Left cardiac atrium (tissue), 4 donors: ENCODE results near the gene PM20D1. TPM values are rescaled to one million over a fixed set of nuclear protein-coding genes. Genes with fewer than 3 reads are reported as not detected.
"Not testable (repeated sequence)": the region's sequence is repeated elsewhere in the genome, so short reads cannot be mapped to it uniquely, and the experiment has no call there.

ENCODE experiments used
- ATAC-seq, 2 donors: fragments of 200-7000 bp; cut with Tn5 transposase; one replicate each; pipeline ENCODE4 v1.9.1; 2020; ENCODE audit warnings: mild to moderate bottlenecking in 2 of 2, moderate library complexity in 2 of 2
- DNase-seq: peaks from one replicate; pipeline ENCODE4 v3.0.0-alpha.2; 2020
- intact Hi-C, 2 donors: fragments of 100-400 bp; cut with DNase I; formaldehyde crosslinking; loops; one replicate each; pipeline versions ENCODE4 v1.14.1 to v1.15.1; 2022 to 2023
- total RNA-seq, 2 donors: library from RNA; stranded (reverse); fragmentation: NEBNext Ultra II Directional; extraction: Animal tissue kit (Norgen Biotek cat#: 25700); gene quantifications; one replicate each; pipeline ENCODE4 v1.2.1, GENCODE V29; 2021
- donor health status: DM: no; HTN: yes; CAD: no.
- donor health status: DM: no; HTN: yes; CAD: no; lungs with severe emphysema.
- donor health status: DM: yes; HTN: yes; CAD: no.
- donor health status: Dilated cardiomyopathy.

The PM20D1 gene
- total RNA-seq, 2 donors from 2014 or later: 0.31 to 0.91 TPM

- DNase-seq (no peak), ATAC-seq (no peak)
- intact Hi-C loops: no loop called here
Observed at GRCh38 chr1:205851993-205852392, 2.1 kb upstream of the PM20D1 start.

GRCh38 chr1:205843036-205843859 is 6.7 kb downstream of the PM20D1 start:
- intact Hi-C loops: no loop called here
- ATAC-seq (no peak), DNase-seq (no peak)

- ATAC-seq (peak; percentile 34 to 38), DNase-seq (no peak)
- intact Hi-C loops: no loop called here
Observed at GRCh38 chr1:205842229-205842628, 7.7 kb downstream of the PM20D1 start.

- intact Hi-C loops: no loop called here
- peak in 1 of 2 donors; percentile 32 for ATAC-seq
Observed at GRCh38 chr1:205840146-205840923, 9.6 kb downstream of the PM20D1 start.

GRCh38 chr1:205837382-205837970 is 12.5 kb downstream of the PM20D1 start:
- intact Hi-C loops: no loop called here
- ATAC-seq (no peak), DNase-seq (no peak)

More at GRCh38 chr1:205840146-205840923, 9.6 kb downstream of the PM20D1 start:
- no peak for DNase-seq

- ATAC-seq (no peak), DNase-seq (no peak)
- intact Hi-C loops: no loop called here
Observed at GRCh38 chr1:205834751-205835150, 15.2 kb downstream of the PM20D1 start.

GRCh38 chr1:205832326-205832751 is 17.6 kb downstream of the PM20D1 start:
- ATAC-seq (peak in 1 of 2 donors; percentile 36), DNase-seq (no peak)
- intact Hi-C loops: no loop called here

- ATAC-seq (peak in 1 of 2 donors; percentile 77), DNase-seq (no peak)
- intact Hi-C loops: no loop called here
Observed at GRCh38 chr1:205827623-205828022, 22.3 kb downstream of the PM20D1 start.

- ATAC-seq: peak in 1 of 2 donors; percentile 11
- intact Hi-C loops: no loop called here
Observed at GRCh38 chr1:205826995-205827394, 22.9 kb downstream of the PM20D1 start.

GRCh38 chr1:205826016-205826806 is 23.7 kb downstream of the PM20D1 start:
- ATAC-seq (peak; percentile 87 to 95), DNase-seq (no peak)
- intact Hi-C loops: no loop called here

More at GRCh38 chr1:205826995-205827394, 22.9 kb downstream of the PM20D1 start:
- DNase-seq: no peak

GRCh38 chr1:205824180-205824579 is 25.8 kb downstream of the PM20D1 start:
- DNase-seq (no peak), ATAC-seq (no peak)
- intact Hi-C loops: no loop called here

- DNase-seq, ATAC-seq, intact Hi-C loops: not testable (repeated sequence)
Observed at GRCh38 chr1:205823260-205823659, 26.7 kb downstream of the PM20D1 start.

- DNase-seq (no peak), ATAC-seq (no peak)
- intact Hi-C loops: no loop called here
Observed at GRCh38 chr1:205822397-205822796, 27.5 kb downstream of the PM20D1 start.

- intact Hi-C loops: no loop called here
- DNase-seq (no peak), ATAC-seq (no peak)
Observed at GRCh38 chr1:205817988-205818387, 31.9 kb downstream of the PM20D1 start.

- DNase-seq (no peak), ATAC-seq (no peak)
- intact Hi-C loops: no loop called here
Observed at GRCh38 chr1:205817364-205817763, 32.6 kb downstream of the PM20D1 start.

GRCh38 chr1:205813755-205814058 is 36.2 kb downstream of the PM20D1 start:
- ATAC-seq (peak in 1 of 2 donors; percentile 54), DNase-seq (no peak)
- intact Hi-C loops: loop anchor here in 1 of 2 donors (2.0 to 5.0 kb wide), 2 partner anchors 63 to 99 kb away; partner anchors contain the start of gene NUCKS1

- intact Hi-C loops: loop anchor here in 1 of 2 donors (2.0 to 5.0 kb wide), 2 partner anchors 62 to 99 kb away; partner anchors contain the start of gene NUCKS1
- peak; percentile 93 for DNase-seq
Observed at GRCh38 chr1:205812878-205813754, 36.8 kb downstream of the PM20D1 start, which contains the start of gene SLC41A1. Gene SLC41A1 (minus strand): TSS chr1:205813198. CDS start chr1:205810441, 2,757 bp downstream.

More at GRCh38 chr1:205812878-205813754, 36.8 kb downstream of the PM20D1 start, which contains the start of gene SLC41A1:
- peak; percentile 95 to 96 for ATAC-seq
